Measurements from ENCODE around the gene KBTBD2.
"Not testable (repeated sequence)": the region's sequence is repeated elsewhere in the genome, so short reads cannot be mapped to it uniquely, and the experiment has no call there.

DNA sequence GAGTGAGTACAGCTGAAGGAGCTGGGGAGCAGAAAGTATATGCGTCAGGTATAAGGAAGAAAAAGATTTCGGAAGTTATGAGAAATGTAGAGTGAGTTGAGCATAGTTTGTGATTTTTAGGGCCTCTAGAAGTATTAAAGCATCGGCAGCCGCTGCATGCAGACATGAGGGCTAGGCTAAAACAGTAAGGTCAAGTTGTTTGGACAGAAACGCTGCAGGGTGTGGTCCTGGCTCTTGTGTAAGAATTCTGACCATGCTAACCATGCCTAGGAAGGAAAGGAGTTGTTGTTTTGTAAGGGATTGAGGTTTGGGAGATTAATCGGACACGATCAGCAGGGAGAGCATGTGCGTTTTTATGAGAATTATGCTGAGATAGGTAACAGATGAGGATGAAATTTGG lies 51.7 kb downstream of the KBTBD2 start:
- TF ChIP-seq, protein P1, sequence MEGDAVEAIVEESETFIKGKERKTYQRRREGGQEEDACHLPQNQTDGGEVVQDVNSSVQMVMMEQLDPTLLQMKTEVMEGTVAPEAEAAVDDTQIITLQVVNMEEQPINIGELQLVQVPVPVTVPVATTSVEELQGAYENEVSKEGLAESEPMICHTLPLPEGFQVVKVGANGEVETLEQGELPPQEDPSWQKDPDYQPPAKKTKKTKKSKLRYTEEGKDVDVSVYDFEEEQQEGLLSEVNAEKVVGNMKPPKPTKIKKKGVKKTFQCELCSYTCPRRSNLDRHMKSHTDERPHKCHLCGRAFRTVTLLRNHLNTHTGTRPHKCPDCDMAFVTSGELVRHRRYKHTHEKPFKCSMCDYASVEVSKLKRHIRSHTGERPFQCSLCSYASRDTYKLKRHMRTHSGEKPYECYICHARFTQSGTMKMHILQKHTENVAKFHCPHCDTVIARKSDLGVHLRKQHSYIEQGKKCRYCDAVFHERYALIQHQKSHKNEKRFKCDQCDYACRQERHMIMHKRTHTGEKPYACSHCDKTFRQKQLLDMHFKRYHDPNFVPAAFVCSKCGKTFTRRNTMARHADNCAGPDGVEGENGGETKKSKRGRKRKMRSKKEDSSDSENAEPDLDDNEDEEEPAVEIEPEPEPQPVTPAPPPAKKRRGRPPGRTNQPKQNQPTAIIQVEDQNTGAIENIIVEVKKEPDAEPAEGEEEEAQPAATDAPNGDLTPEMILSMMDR (IDR thresholded peaks at IDR 0.05), result not testable (repeated sequence)
- TF ChIP-seq POLR2A (IDR thresholded peaks at IDR 0.05), result not testable (repeated sequence)
